HG03575 (cell line): ENCODE measurements around the gene NOP9.

Experiments used
- ATAC-seq: cut with Tn5 transposase; IDR thresholded peaks from one replicate; pipeline ENCODE4 v1.9.1; 2021; ENCODE audit not compliant: unreplicated experiment, insufficient number of reproducible peaks, low FRiP score; ENCODE audit errors: extremely low read depth

The NOP9 gene

GRCh38 chr14:24299255-24300191, at the start of gene NOP9, which contains the start of gene DHRS1:
NOP9 (plus strand) TSS chr14:24299850; CDS start chr14:24299955, 105 bp downstream.
DHRS1 (minus strand) TSS chr14:24299780; CDS start chr14:24299106, 674 bp downstream.
- ATAC-seq: no peak

GRCh38 chr14:24250354-24250753, 49.3 kb upstream of the NOP9 start:
- ATAC-seq: no peak

- ATAC-seq: no peak
Observed at GRCh38 chr14:24251880-24252288, 47.8 kb upstream of the NOP9 start.

GRCh38 chr14:24252289-24253124, 47.1 kb upstream of the NOP9 start:
- no peak for ATAC-seq

GRCh38 chr14:24253936-24254335, 45.7 kb upstream of the NOP9 start:
- no peak for ATAC-seq

- no peak for ATAC-seq
Observed at GRCh38 chr14:24254630-24255392, 44.8 kb upstream of the NOP9 start.

GRCh38 chr14:24255438-24255837, 44.2 kb upstream of the NOP9 start:
- ATAC-seq: no peak

GRCh38 chr14:24255931-24256711, 43.5 kb upstream of the NOP9 start:
- no peak for ATAC-seq

- no peak for ATAC-seq
Observed at GRCh38 chr14:24256960-24257359, 42.7 kb upstream of the NOP9 start.

- no peak for ATAC-seq
Observed at GRCh38 chr14:24258119-24258518, 41.5 kb upstream of the NOP9 start.

- ATAC-seq: no peak
Observed at GRCh38 chr14:24258548-24259265, 40.9 kb upstream of the NOP9 start.

GRCh38 chr14:24259282-24260025, 40.2 kb upstream of the NOP9 start:
- no peak for ATAC-seq

- no peak for ATAC-seq
Observed at GRCh38 chr14:24260026-24260779, 39.4 kb upstream of the NOP9 start.

GRCh38 chr14:24260780-24261157, 38.9 kb upstream of the NOP9 start:
- ATAC-seq: no peak

- no peak for ATAC-seq
Observed at GRCh38 chr14:24261256-24261968, 38.2 kb upstream of the NOP9 start.

- ATAC-seq: no peak
Observed at GRCh38 chr14:24261969-24262327, 37.7 kb upstream of the NOP9 start.
